T-helper 1 cell treated with Interleukin-12 subunit alpha and Interleukin-12 subunit beta and Interleukin-4 antibody, amounts not matched to agents 30 ng/mL and 1 ng/mL, for 36 hours (primary cell): ENCODE data around the gene GRIK4. TPM values are rescaled to one million over a fixed set of nuclear protein-coding genes. Genes with fewer than 3 reads are reported as not detected.

ENCODE experiments used
- intact Hi-C: fragments of 100-400 bp; cut with micrococcal nuclease; formaldehyde crosslinking; loops from one replicate; pipeline ENCODE4 v1.15.1; 2024
- total RNA-seq: library from RNA; stranded (reverse); gene quantifications from 2 replicates; pipeline ENCODE4 v1.2.3, GENCODE V29; 2022

Gene GRIK4
- total RNA-seq, 1 donor from 2014 or later: not detected

GRCh38 chr11:120834686-120835210, 323.2 kb downstream of the GRIK4 start:
- intact Hi-C loops: no loop called here

GRCh38 chr11:120835601-120836228, 324.2 kb downstream of the GRIK4 start:
- intact Hi-C loops: no loop called here

- intact Hi-C loops: no loop called here
These were observed 326.1 kb downstream of the GRIK4 start for GRCh38 chr11:120837696-120838095.

GRCh38 chr11:120839201-120839600, 327.7 kb downstream of the GRIK4 start:
- intact Hi-C loops: no loop called here

- intact Hi-C loops: no loop called here
These were observed 328.4 kb downstream of the GRIK4 start for GRCh38 chr11:120839846-120840402.

- intact Hi-C loops: no loop called here
These were observed 329.1 kb downstream of the GRIK4 start for GRCh38 chr11:120840661-120841060.

GRCh38 chr11:120841074-120841473, 329.5 kb downstream of the GRIK4 start:
- intact Hi-C loops: no loop called here

GRCh38 chr11:120842195-120842594, 330.6 kb downstream of the GRIK4 start:
- intact Hi-C loops: no loop called here

- intact Hi-C loops: no loop called here
These were observed 341.9 kb downstream of the GRIK4 start for GRCh38 chr11:120853435-120853834.

GRCh38 chr11:120854988-120855387, 343.4 kb downstream of the GRIK4 start:
- intact Hi-C loops: no loop called here

GRCh38 chr11:120857508-120857907, 346.0 kb downstream of the GRIK4 start:
- intact Hi-C loops: no loop called here

GRCh38 chr11:120858740-120859139, 347.2 kb downstream of the GRIK4 start:
- intact Hi-C loops: no loop called here

GRCh38 chr11:120859552-120860295, 348.2 kb downstream of the GRIK4 start:
- intact Hi-C loops: no loop called here

- intact Hi-C loops: no loop called here
These were observed 351.8 kb downstream of the GRIK4 start for GRCh38 chr11:120863359-120863758.

GRCh38 chr11:120867024-120867423, 355.5 kb downstream of the GRIK4 start:
- intact Hi-C loops: no loop called here

GRCh38 chr11:120867531-120867930, 356.0 kb downstream of the GRIK4 start:
- intact Hi-C loops: no loop called here

GRCh38 chr11:120867988-120868387, 356.4 kb downstream of the GRIK4 start:
- intact Hi-C loops: no loop called here

- intact Hi-C loops: no loop called here
These were observed 357.5 kb downstream of the GRIK4 start for GRCh38 chr11:120869097-120869496.

- intact Hi-C loops: no loop called here
These were observed 358.0 kb downstream of the GRIK4 start for GRCh38 chr11:120869516-120870011.

- intact Hi-C loops: no loop called here
These were observed 359.6 kb downstream of the GRIK4 start for GRCh38 chr11:120871194-120871593.

GRCh38 chr11:120871924-120872323, 360.4 kb downstream of the GRIK4 start:
- intact Hi-C loops: no loop called here
